IMR-90 (cell line): Measurements from ENCODE around the gene ZDHHC22. TPM values are rescaled to one million over a fixed set of nuclear protein-coding genes. Genes with fewer than 3 reads are reported as not detected.

Experiments
- ATAC-seq: fragments of 200-7000 bp; cut with Tn5 transposase; 2 replicates; pipeline ENCODE4 v1.9.1; 2020; ENCODE audit warnings: low read depth, mild to moderate bottlenecking, moderate library complexity
- BruUV-seq: library from RNA; stranded (reverse); fragments of 400-500 nt; replicated peaks from 2 replicates; lab custom pipeline; 2021; lab: Mats Ljungman, UMichigan
- CTCF ChIA-PET: fragments of 300-600 bp; formaldehyde crosslinking; extraction: SDS; loops from one replicate; lab custom pipeline; 2021; ENCODE audit warnings: antibody characterized with exemption; lab: Yijun Ruan, JAX
- POLR2A ChIA-PET: fragments of 300-600 bp; sonication (Branson Sonifier 250); formaldehyde crosslinking; loops from one replicate; lab custom pipeline; 2022; ENCODE audit warnings: antibody characterized with exemption; ENCODE audit not compliant: unreplicated experiment; lab: Charles Lee
- DNase-seq: peaks from one replicate; pipeline ENCODE4 v3.0.0; 2013
- H2AFZ ChIP-seq: replicated peaks from 2 replicates; pipeline ENCODE3; 2013; ENCODE audit warnings: low read length, mild to moderate bottlenecking; ENCODE audit not compliant: poor library complexity
- H2AK5ac ChIP-seq: 2 replicates; pipeline ENCODE4 v1.6.1; 2013; ENCODE audit warnings: low read depth, low read length, inconsistent platforms
- H2AK9ac ChIP-seq: replicated peaks from 2 replicates; pipeline ENCODE3; 2013; ENCODE audit warnings: mild to moderate bottlenecking, low read depth, low read length, moderate library complexity; ENCODE audit not compliant: poor library complexity
- H2BK120ac ChIP-seq: 2 replicates; pipeline ENCODE4 v1.6.1; 2013; ENCODE audit warnings: low read depth, low read length, inconsistent platforms
- H2BK15ac ChIP-seq: 3 replicates; pipeline ENCODE4 v1.6.1; 2013; ENCODE audit warnings: low read depth, low read length, inconsistent platforms
- H2BK20ac ChIP-seq: 2 replicates; pipeline ENCODE4 v1.6.1; 2013; ENCODE audit warnings: low read depth, mild to moderate bottlenecking, inconsistent platforms, low read length, moderate library complexity
- H2BK5ac ChIP-seq: 2 replicates; pipeline ENCODE4 v1.6.1; 2013; ENCODE audit warnings: mild to moderate bottlenecking, low read depth, low read length, inconsistent platforms; ENCODE audit not compliant: poor library complexity, severe bottlenecking
- H3K14ac ChIP-seq: replicated peaks from 2 replicates; pipeline ENCODE4 v1.6.1; 2013; ENCODE audit warnings: low read depth, low read length, inconsistent platforms
- H3K18ac ChIP-seq: 2 replicates; pipeline ENCODE4 v1.6.1; 2013; ENCODE audit warnings: low read depth, low read length, control low read depth
- H3K23ac ChIP-seq: 2 replicates; pipeline ENCODE4 v1.6.1; 2013; ENCODE audit warnings: low read depth, low read length, inconsistent platforms
- H3K27ac ChIP-seq: 2 replicates; pipeline ENCODE4 v1.5.1; 2013; ENCODE audit warnings: mild to moderate bottlenecking, control low read depth, low read length; ENCODE audit not compliant: insufficient read depth
- H3K27me3 ChIP-seq: 2 replicates; pipeline ENCODE4 v1.6.1; 2013; ENCODE audit warnings: low read length; ENCODE audit not compliant: control insufficient read depth, insufficient read depth
- H3K36me3 ChIP-seq: 2 replicates; pipeline ENCODE4 v1.6.1; 2013; ENCODE audit warnings: low read length, mixed read lengths; ENCODE audit not compliant: control insufficient read depth, insufficient read depth
- H3K4ac ChIP-seq: 2 replicates; pipeline ENCODE4 v1.6.1; 2013; ENCODE audit warnings: low read depth, low read length, inconsistent platforms
- H3K4me1 ChIP-seq: 2 replicates; pipeline ENCODE4 v1.6.1; 2013; ENCODE audit warnings: low read length, mixed read lengths; ENCODE audit not compliant: control insufficient read depth, insufficient read depth
- H3K4me2 ChIP-seq: 2 replicates; pipeline ENCODE4 v1.6.1; 2013; ENCODE audit warnings: low read depth, mild to moderate bottlenecking, control low read depth, low read length, moderate library complexity
- H3K4me3 ChIP-seq: 2 replicates; pipeline ENCODE4 v1.5.1; 2013; ENCODE audit warnings: low read depth, mild to moderate bottlenecking, control low read depth, low read length, moderate library complexity; ENCODE audit not compliant: insufficient read depth
- H3K56ac ChIP-seq: 2 replicates; pipeline ENCODE4 v1.6.1; 2013; ENCODE audit warnings: low read length, inconsistent platforms; ENCODE audit not compliant: insufficient read depth; ENCODE audit errors: extremely low read depth
- H3K79me1 ChIP-seq, 2 experiments: 2 replicates each; pipeline ENCODE4 v1.6.1; 2013; ENCODE audit warnings: low read length in 2 of 2, inconsistent platforms in 1 of 2, low read depth in 1 of 2
- H3K9ac ChIP-seq: 2 replicates; pipeline ENCODE4 v1.6.1; 2013; ENCODE audit warnings: low read depth, low read length, control low read depth
- H3K9me1 ChIP-seq: 2 replicates; pipeline ENCODE4 v1.6.1; 2013; ENCODE audit warnings: low read length, inconsistent platforms; ENCODE audit not compliant: insufficient read depth
- H3K9me3 ChIP-seq: 2 replicates; pipeline ENCODE4 v1.6.1; 2013; ENCODE audit warnings: low read length; ENCODE audit not compliant: control insufficient read depth, insufficient read depth
- H4K20me1 ChIP-seq: 2 replicates; pipeline ENCODE4 v1.6.1; 2013; ENCODE audit warnings: low read length, inconsistent platforms; ENCODE audit not compliant: insufficient read depth
- H4K5ac ChIP-seq: 2 replicates; pipeline ENCODE4 v1.6.1; 2013; ENCODE audit warnings: mild to moderate bottlenecking, low read depth, low read length, control low read depth
- H4K8ac ChIP-seq, 2 experiments: 2 replicates each; pipeline ENCODE4 v1.6.1; 2013; ENCODE audit warnings: low read depth in 2 of 2, low read length in 2 of 2, control low read depth in 1 of 2, inconsistent platforms in 1 of 2
- H4K91ac ChIP-seq: 2 replicates; pipeline ENCODE4 v1.6.1; 2013; ENCODE audit warnings: low read depth, low read length, inconsistent platforms; ENCODE audit not compliant: insufficient read depth
- BHLHE40 ChIP-seq: fragments of 150-350 bp; IDR thresholded peaks from 2 replicates; pipeline ENCODE4 v1.6.1; 2016; ENCODE audit warnings: mild to moderate bottlenecking, low read depth, low read length
- CEBPB ChIP-seq: IDR thresholded peaks from 2 replicates; pipeline ENCODE4 v1.6.1; 2012; ENCODE audit warnings: low read depth, low read length, improper control_type of control experiment
- CHD1 ChIP-seq: IDR thresholded peaks from 2 replicates; pipeline ENCODE4 v1.6.1; 2012; ENCODE audit warnings: low read depth, low read length, improper control_type of control experiment
- ELK1 ChIP-seq: fragments of 150-350 bp; IDR thresholded peaks from 2 replicates; pipeline ENCODE4 v1.6.1; 2016; ENCODE audit warnings: low read depth, mild to moderate bottlenecking, low read length, moderate library complexity, borderline replicate concordance
- FOS ChIP-seq: fragments of 150-350 bp; IDR thresholded peaks from 2 replicates; pipeline ENCODE4 v1.6.1; 2016; ENCODE audit warnings: low read depth, low read length
- MAFK ChIP-seq: IDR thresholded peaks from 2 replicates; pipeline ENCODE4 v1.6.1; 2012; ENCODE audit warnings: low read depth, low read length, improper control_type of control experiment
- MAZ ChIP-seq: IDR thresholded peaks from 2 replicates; pipeline ENCODE4 v1.6.1; 2012; ENCODE audit warnings: low read depth, mild to moderate bottlenecking, low read length, improper control_type of control experiment, moderate library complexity, borderline replicate concordance
- MXI1 ChIP-seq: IDR thresholded peaks from 2 replicates; pipeline ENCODE4 v1.6.1; 2012; ENCODE audit warnings: low read depth, mild to moderate bottlenecking, low read length, moderate library complexity, borderline replicate concordance
- NFE2L2 ChIP-seq: fragments of 150-350 bp; IDR thresholded peaks from 2 replicates; pipeline ENCODE4 v1.6.1; 2016; ENCODE audit warnings: low read depth, mild to moderate bottlenecking, low read length
- RFX5 ChIP-seq: IDR thresholded peaks from 2 replicates; pipeline ENCODE4 v1.8.0; 2012; ENCODE audit warnings: low read depth, mild to moderate bottlenecking, low read length, moderate library complexity
- SMC3 ChIP-seq: fragments of 150-350 bp; IDR thresholded peaks from 2 replicates; pipeline ENCODE4 v1.6.1; 2016; ENCODE audit warnings: low read depth, mild to moderate bottlenecking, antibody characterized with exemption, low read length, moderate library complexity
- USF2 ChIP-seq: fragments of 150-350 bp; IDR thresholded peaks from 2 replicates; pipeline ENCODE4 v1.6.1; 2017; ENCODE audit warnings: mild to moderate bottlenecking, antibody characterized with exemption, low read length, low read depth
- WGBS, 2 experiments: methylation state at CpG; one replicate each; pipeline versions ENCODE4 v1.1.5 to v1.1.7; 2013; ENCODE audit warnings: missing lambda C conversion rate in 2 of 2; ENCODE audit not compliant: insufficient read length in 1 of 2; ENCODE audit errors: extremely low coverage in 2 of 2; 5-methylcytosine and 5-hydroxymethylcytosine counted together
- dilution Hi-C: fragments of 300-500 bp; cut with HindIII; formaldehyde crosslinking; loops from one replicate; pipeline ENCODE4 v1.14.3; 2018; ENCODE audit warnings: low sequenced_read_pairs; ENCODE audit not compliant: unreplicated experiment
- in situ Hi-C: fragments of 300-500 bp; cut with MboI; formaldehyde crosslinking; loops from 3 replicates; pipeline ENCODE4 v1.14.3; 2019; ENCODE audit warnings: low sequenced_read_pairs, inconsistent platforms, mixed read lengths
- intact Hi-C: fragments of 100-400 bp; cut with micrococcal nuclease; formaldehyde crosslinking; loops from 2 replicates; pipeline ENCODE4 v1.10.0; 2022
- polyA plus RNA-seq, 3 experiments: library from polyadenylated mRNA; depleted of rRNA; stranded (reverse); fragments of >200 nt; gene quantifications; 2 replicates each; pipeline ENCODE4 v1.2.3, GENCODE V29; 2012; ENCODE audit warnings: low replicate concordance in 1 of 3
- total RNA-seq: library from RNA; depleted of rRNA; stranded (reverse); fragments of >200 nt; gene quantifications from 2 replicates; pipeline ENCODE4 v1.2.3, GENCODE V29; 2012

ZDHHC22 gene
- total and polyA plus RNA-seq, 2 of the 4 experiments (the other 2 are of a cell fraction), result not detected

DNA sequence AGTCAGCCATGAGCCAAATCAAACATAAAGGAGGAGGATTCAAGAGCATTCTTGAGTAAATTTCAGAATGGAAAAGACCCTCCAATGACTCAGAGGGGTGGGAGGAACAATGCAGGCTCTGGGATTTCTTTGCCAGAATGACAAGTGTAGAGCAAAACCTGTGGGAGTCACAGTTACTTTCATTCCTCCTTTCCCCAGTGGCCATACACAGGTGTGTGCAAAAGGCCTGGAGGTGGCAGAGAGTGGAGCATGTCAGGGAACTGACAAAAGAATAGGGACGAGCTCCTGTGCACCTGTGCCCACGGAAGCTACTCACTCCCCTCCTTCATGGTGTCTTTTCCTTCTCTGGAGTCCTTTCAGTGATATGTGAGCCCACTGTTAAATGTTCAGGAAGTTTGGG, 52.9 kb downstream of the ZDHHC22 start:
- Histone ChIP-seq H3K4ac (no peak overlapping the region), H3K27ac (no peak overlapping the region), H3K27me3 (peaks cover 22% of the 10 kb centered on the region), H3K4me3 (no peak overlapping the region), H4K5ac (no peak overlapping the region), H3K9me3 (peaks cover 8% of the 10 kb centered on the region), H3K4me2 (no peak overlapping the region), H2BK120ac (no peak overlapping the region), H3K9me1 (no peaks in the 10 kb centered on the region), H2AK5ac (no peak overlapping the region), H4K8ac (no peak overlapping the region), H2BK15ac (no peak overlapping the region), H3K9ac (no peak overlapping the region), H2BK20ac (no peak overlapping the region), H2BK5ac (no peak overlapping the region), H3K4me1 (no peaks in the 10 kb centered on the region), H3K56ac (no peak overlapping the region; the same call in 1 of the 2 replicates), H2AK9ac (no peak overlapping the region), H3K79me1 (no peaks in the 10 kb centered on the region), H4K20me1 (no peaks in the 10 kb centered on the region), H3K23ac (no peak overlapping the region), H3K36me3 (no peaks in the 10 kb centered on the region), H3K18ac (no peak overlapping the region), H2AFZ (no peak overlapping the region), H4K91ac (no peak overlapping the region), H3K14ac (no peak overlapping the region)
- no peak for TF ChIP-seq USF2
- TF ChIP-seq MAFK, result no peak
- TF ChIP-seq NFE2L2, result no peak
- no peak for TF ChIP-seq SMC3
- no peak for TF ChIP-seq FOS
- no peak for TF ChIP-seq RFX5
- TF ChIP-seq MAZ, result no peak
- no peak for TF ChIP-seq BHLHE40
- TF ChIP-seq MXI1, result no peak
- no peak for TF ChIP-seq CHD1
- TF ChIP-seq CEBPB, result no peak
- no peak for TF ChIP-seq ELK1
- CTCF ChIA-PET, result interaction anchor here (1.6 to 1.7 kb wide), 2 partner anchors 213 to 216 kb away, joined by 3 to 5 read pairs; no protein-coding TSS in a partner anchor
- intact Hi-C loops, result no loop called here
- DNase-seq, result no peak
- dilution Hi-C loops, result loop anchor here (25.0 kb wide), 1 partner anchor 201 kb away; no protein-coding TSS in a partner anchor
- no TSS peak for BruUV-seq
- no CpG with 5 or more reads among the region's 2 CpGs for WGBS, 2 experiments
- in situ Hi-C loops, result no loop called here
- POLR2A ChIA-PET, result no interaction called here
- ATAC-seq, result no peak
